PC-3 (cell line): ENCODE data around the gene SRSF8.

Source experiments
- CTCF ChIP-seq: fragments of 300-600 bp; sonication (generic); conservative IDR thresholded peaks from 2 replicates; pipeline ENCODE4 v1.5.1; 2017; ENCODE audit warnings: antibody characterized with exemption, low read depth, mild to moderate bottlenecking, low read length
- EZH2 ChIP-seq: fragments of 300-600 bp; sonication (generic); IDR thresholded peaks from one replicate; pipeline ENCODE4 v1.6.1; 2017; ENCODE audit warnings: antibody characterized with exemption, mild to moderate bottlenecking, low read length; ENCODE audit not compliant: unreplicated experiment
- EZH2phosphoT487 ChIP-seq: fragments of 300-600 bp; sonication (generic); IDR thresholded peaks from 2 replicates; pipeline ENCODE4 v1.6.1; 2018; ENCODE audit warnings: mild to moderate bottlenecking, antibody characterized with exemption, low read length, borderline replicate concordance

GRCh38 chr11:95091663-95092180, 25.0 kb downstream of the SRSF8 start:
- TF ChIP-seq CTCF (no peak), EZH2phosphoT487 (no peak), EZH2 (no peak)
